ENCODE measurements around the gene PHACTR3.

GRCh38 chr20:59662161-59662560 lies 57.8 kb downstream of the PHACTR3 start:
- TF ChIP-seq CTCF (IDR thresholded peaks at IDR 0.05) (no peak), EP300 (IDR thresholded peaks at IDR 0.05) (no peak), EHF (CRISPR knock-in tag; IDR thresholded peaks at IDR 0.05) (no peak), POLR2A (IDR thresholded peaks at IDR 0.05; ENCODE audit: low read length) (no peak), CBX8 (IDR thresholded peaks at IDR 0.05) (no peak), SMC3 (IDR thresholded peaks at IDR 0.05) (no peak), MAZ (IDR thresholded peaks at IDR 0.05; ENCODE audit: borderline replicate concordance, low read depth, low read length) (no peak), RCOR1 (IDR thresholded peaks at IDR 0.05; ENCODE audit: low read depth, low read length) (no peak), CEBPB (IDR thresholded peaks at IDR 0.05) (no peak), RFX5 (IDR thresholded peaks at IDR 0.05) (no peak), TP53 (CRISPR knock-in tag; IDR thresholded peaks at IDR 0.05) (no peak), BHLHE40 (IDR thresholded peaks at IDR 0.05; ENCODE audit: low read depth, low read length) (no peak)
- TF ChIP-seq, protein P1, sequence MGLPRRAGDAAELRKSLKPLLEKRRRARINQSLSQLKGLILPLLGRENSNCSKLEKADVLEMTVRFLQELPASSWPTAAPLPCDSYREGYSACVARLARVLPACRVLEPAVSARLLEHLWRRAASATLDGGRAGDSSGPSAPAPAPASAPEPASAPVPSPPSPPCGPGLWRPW (IDR thresholded peaks at IDR 0.05): no peak
- TF ChIP-seq, protein P2, sequence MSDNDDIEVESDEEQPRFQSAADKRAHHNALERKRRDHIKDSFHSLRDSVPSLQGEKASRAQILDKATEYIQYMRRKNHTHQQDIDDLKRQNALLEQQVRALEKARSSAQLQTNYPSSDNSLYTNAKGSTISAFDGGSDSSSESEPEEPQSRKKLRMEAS (IDR thresholded peaks at IDR 0.05): no peak

Measured in A549 (cell line).